ENCODE results near the gene CDC37L1.
A peak's percentile ranks its signal among the peaks of the same experiment; 100 is the strongest.

Gene CDC37L1

GRCh38 chr9:4680750-4681149, 1.4 kb downstream of the CDC37L1 start:
- Mint-ChIP-seq H3K27me3 (no peaks in the 10 kb centered on the region), H3K27ac (no peak overlapping the region), H3K4me1 (peaks cover 17% of the 10 kb centered on the region), H3K36me3 (ENCODE audit: low read depth) (peaks cover 10% of the 10 kb centered on the region), H3K4me3 (no peak overlapping the region), H3K9me3 (no peaks in the 10 kb centered on the region)
- DNase-seq, result no peak
- ATAC-seq, result no peak

DNA sequence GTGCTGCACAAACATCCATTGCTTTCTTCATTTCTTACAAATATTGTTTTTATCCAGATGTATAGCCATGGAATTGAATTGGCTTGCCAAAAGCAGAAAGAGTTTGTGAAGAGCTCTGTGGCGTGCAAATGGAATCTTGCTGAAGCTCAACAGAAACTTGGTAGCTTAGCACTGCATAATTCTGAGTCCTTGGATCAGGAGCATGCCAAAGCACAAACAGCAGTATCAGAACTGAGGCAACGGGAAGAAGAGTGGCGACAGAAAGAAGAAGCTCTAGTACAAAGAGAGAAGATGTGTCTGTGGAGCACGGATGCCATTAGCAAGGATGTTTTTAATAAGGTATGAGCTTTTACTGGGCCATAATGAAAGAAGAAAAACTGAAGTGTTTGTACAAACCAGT, 5.5 kb downstream of the CDC37L1 start:
- Mint-ChIP-seq H3K9me3 (no peaks in the 10 kb centered on the region), H3K4me1 (peaks cover 32% of the 10 kb centered on the region), H3K27ac (no peak overlapping the region), H3K4me3 (no peak overlapping the region), H3K27me3 (no peaks in the 10 kb centered on the region), H3K36me3 (ENCODE audit: low read depth) (peaks cover 15% of the 10 kb centered on the region)
- DNase-seq, result no peak
- no peak for ATAC-seq

- peaks cover 44% of the 10 kb centered on the region for H3K4me1 Mint-ChIP-seq
- H3K27me3 Mint-ChIP-seq, result no peaks in the 10 kb centered on the region
- peaks cover 18% of the 10 kb centered on the region for H3K36me3 Mint-ChIP-seq (ENCODE audit: low read depth)
- H3K9me3 Mint-ChIP-seq, result no peaks in the 10 kb centered on the region
- H3K27ac Mint-ChIP-seq, result no peak overlapping the region
- no peak overlapping the region for H3K4me3 Mint-ChIP-seq
- no peak for DNase-seq
- ATAC-seq, result peak; percentile 44
Measured at GRCh38 chr9:4686112-4686511, 6.7 kb downstream of the CDC37L1 start.

- no peak overlapping the region for H3K4me3 Mint-ChIP-seq
- no peak for DNase-seq
- no peaks in the 10 kb centered on the region for H3K9me3 Mint-ChIP-seq
- no peak for ATAC-seq
- peaks cover 21% of the 10 kb centered on the region for H3K36me3 Mint-ChIP-seq (ENCODE audit: low read depth)
- H3K27me3 Mint-ChIP-seq, result no peaks in the 10 kb centered on the region
- no peak overlapping the region for H3K27ac Mint-ChIP-seq
- peaks cover 48% of the 10 kb centered on the region for H3K4me1 Mint-ChIP-seq
Measured at GRCh38 chr9:4686584-4686983, 7.2 kb downstream of the CDC37L1 start.

GRCh38 chr9:4689021-4689420, 9.7 kb downstream of the CDC37L1 start:
- Mint-ChIP-seq H3K4me1 (peaks cover 46% of the 10 kb centered on the region), H3K9me3 (no peaks in the 10 kb centered on the region), H3K27me3 (no peaks in the 10 kb centered on the region), H3K27ac (no peak overlapping the region), H3K4me3 (no peak overlapping the region), H3K36me3 (ENCODE audit: low read depth) (peaks cover 17% of the 10 kb centered on the region)
- ATAC-seq (no peak), DNase-seq (no peak)

DNA sequence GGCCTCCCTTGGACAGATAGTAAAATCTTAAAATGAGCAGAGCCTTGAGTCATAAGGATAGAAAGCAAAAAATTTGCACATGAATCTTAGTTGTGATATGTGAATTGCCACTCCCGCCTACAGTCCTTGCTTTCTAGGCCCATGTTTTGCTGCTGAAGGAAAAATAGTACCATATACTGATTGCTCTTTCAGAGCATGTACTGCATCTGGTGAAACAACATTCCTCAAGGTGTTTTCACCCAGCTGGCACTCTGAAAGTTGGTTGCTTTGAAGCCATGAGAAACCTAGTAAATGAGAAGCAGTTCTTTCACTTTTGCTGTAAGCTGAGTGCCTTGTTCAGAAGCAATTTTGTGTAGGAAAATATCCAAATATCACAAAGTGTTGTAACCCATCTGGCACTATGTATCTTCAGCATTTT, 10.3 kb downstream of the CDC37L1 start:
- Mint-ChIP-seq H3K4me1 (peaks cover 43% of the 10 kb centered on the region), H3K27me3 (no peaks in the 10 kb centered on the region), H3K9me3 (no peaks in the 10 kb centered on the region), H3K36me3 (ENCODE audit: low read depth) (peaks cover 17% of the 10 kb centered on the region), H3K27ac (peak overlapping the region; percentile 37), H3K4me3 (no peak overlapping the region)
- DNase-seq, result no peak
- ATAC-seq, result peak; percentile 84

DNA sequence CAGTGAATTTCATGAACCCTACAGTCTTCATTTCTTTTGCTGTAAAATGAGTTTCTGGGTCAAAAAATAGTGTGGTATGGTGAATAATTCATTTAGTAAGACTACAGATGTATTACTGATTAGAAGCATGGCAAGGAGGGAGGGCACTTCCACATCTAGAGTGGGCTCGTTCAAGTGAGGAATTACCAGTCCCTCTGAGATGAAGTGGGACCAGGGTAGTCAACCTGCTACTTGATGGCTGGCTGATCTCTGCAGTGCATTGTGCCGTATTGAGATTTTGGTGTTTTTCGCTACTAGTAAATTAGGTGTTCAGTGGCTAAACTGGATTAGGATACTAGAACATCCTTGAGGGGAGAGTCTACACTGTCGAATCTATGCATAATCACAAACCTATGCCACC, 10.8 kb downstream of the CDC37L1 start:
- DNase-seq, result no peak
- Mint-ChIP-seq H3K27me3 (no peaks in the 10 kb centered on the region), H3K36me3 (ENCODE audit: low read depth) (peaks cover 20% of the 10 kb centered on the region), H3K4me3 (no peak overlapping the region), H3K27ac (peak overlapping the region; percentile 37), H3K4me1 (peaks cover 43% of the 10 kb centered on the region), H3K9me3 (no peaks in the 10 kb centered on the region)
- no peak for ATAC-seq

GRCh38 chr9:4691795-4692194, 12.4 kb downstream of the CDC37L1 start:
- DNase-seq, result no peak
- Mint-ChIP-seq H3K27ac (no peak overlapping the region), H3K27me3 (no peaks in the 10 kb centered on the region), H3K9me3 (no peaks in the 10 kb centered on the region), H3K4me1 (peaks cover 40% of the 10 kb centered on the region), H3K36me3 (ENCODE audit: low read depth) (peaks cover 13% of the 10 kb centered on the region), H3K4me3 (no peak overlapping the region)
- peak; percentile 57 for ATAC-seq

DNA sequence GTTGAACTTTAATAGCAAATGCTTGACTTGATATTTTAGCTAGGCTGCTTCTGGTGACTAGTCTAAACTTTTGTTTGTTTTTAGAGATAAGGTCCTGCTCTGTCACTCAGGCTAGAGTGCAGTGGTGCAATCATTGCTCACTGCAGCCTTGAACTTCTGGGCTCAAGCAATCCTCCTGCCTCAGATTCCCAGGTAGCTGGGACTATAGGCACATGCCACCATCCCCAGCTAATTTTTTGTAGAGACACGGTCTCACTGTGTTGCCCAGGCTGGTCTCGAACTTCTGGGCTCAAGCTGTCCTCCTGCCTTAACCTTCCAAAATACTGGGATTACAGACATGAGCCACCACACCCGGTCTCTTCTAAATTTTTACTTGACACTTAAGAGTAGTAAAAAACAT, 20.7 kb downstream of the CDC37L1 start:
- DNase-seq (no peak), ATAC-seq (no peak)
- no peak overlapping the region for H3K27ac Mint-ChIP-seq
- peaks cover 18% of the 10 kb centered on the region for H3K4me1 Mint-ChIP-seq
- no peak overlapping the region for H3K4me3 Mint-ChIP-seq
- H3K36me3 Mint-ChIP-seq (ENCODE audit: low read depth), result peaks cover 31% of the 10 kb centered on the region
- no peaks in the 10 kb centered on the region for H3K27me3 Mint-ChIP-seq
- no peaks in the 10 kb centered on the region for H3K9me3 Mint-ChIP-seq

- ATAC-seq, result no peak
- no peak overlapping the region for H3K4me3 Mint-ChIP-seq
- H3K27ac Mint-ChIP-seq, result no peak overlapping the region
- H3K4me1 Mint-ChIP-seq, result peaks cover 17% of the 10 kb centered on the region
- H3K27me3 Mint-ChIP-seq, result no peaks in the 10 kb centered on the region
- no peak for DNase-seq
- H3K9me3 Mint-ChIP-seq, result no peaks in the 10 kb centered on the region
- peaks cover 31% of the 10 kb centered on the region for H3K36me3 Mint-ChIP-seq (ENCODE audit: low read depth)
Measured at GRCh38 chr9:4700932-4701331, 21.6 kb downstream of the CDC37L1 start.

- H3K4me3 Mint-ChIP-seq, result no peak overlapping the region
- H3K27ac Mint-ChIP-seq, result no peak overlapping the region
- ATAC-seq (no peak), DNase-seq (no peak)
- no peaks in the 10 kb centered on the region for H3K9me3 Mint-ChIP-seq
- H3K4me1 Mint-ChIP-seq, result peaks cover 13% of the 10 kb centered on the region
- peaks cover 34% of the 10 kb centered on the region for H3K36me3 Mint-ChIP-seq (ENCODE audit: low read depth)
- H3K27me3 Mint-ChIP-seq, result no peaks in the 10 kb centered on the region
Measured at GRCh38 chr9:4701526-4701925, 22.2 kb downstream of the CDC37L1 start.

- Mint-ChIP-seq H3K4me3 (no peak overlapping the region), H3K9me3 (no peaks in the 10 kb centered on the region), H3K4me1 (peaks cover 21% of the 10 kb centered on the region), H3K27ac (no peak overlapping the region), H3K27me3 (no peaks in the 10 kb centered on the region), H3K36me3 (ENCODE audit: low read depth) (peaks cover 39% of the 10 kb centered on the region)
- no peak for DNase-seq
- peak; percentile 54 for ATAC-seq
Measured at GRCh38 chr9:4704129-4704528, 24.8 kb downstream of the CDC37L1 start.

DNA sequence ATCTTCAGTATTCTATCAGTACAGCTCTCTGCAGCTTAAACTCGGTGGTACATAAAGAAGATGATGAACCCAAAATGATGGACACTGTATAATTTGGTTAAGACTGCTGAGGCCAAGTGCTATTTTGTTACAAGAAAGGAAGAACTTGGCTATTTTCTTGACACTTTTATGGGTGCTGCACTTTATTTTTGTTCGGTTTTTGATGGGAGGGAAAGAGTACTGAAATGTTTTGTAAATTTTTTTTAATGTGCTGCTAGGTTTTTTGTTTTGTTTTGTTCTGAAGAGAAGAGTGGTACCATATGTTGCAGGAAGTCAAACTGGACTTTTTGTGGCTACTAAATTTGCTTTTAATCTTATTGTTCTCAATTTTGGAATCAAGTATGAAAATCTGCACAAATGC, 26.7 kb downstream of the CDC37L1 start:
- no peak overlapping the region for H3K27ac Mint-ChIP-seq
- H3K27me3 Mint-ChIP-seq, result no peaks in the 10 kb centered on the region
- H3K4me1 Mint-ChIP-seq, result peaks cover 21% of the 10 kb centered on the region
- no peak overlapping the region for H3K4me3 Mint-ChIP-seq
- ATAC-seq (no peak), DNase-seq (no peak)
- peaks cover 43% of the 10 kb centered on the region for H3K36me3 Mint-ChIP-seq (ENCODE audit: low read depth)
- H3K9me3 Mint-ChIP-seq, result no peaks in the 10 kb centered on the region

DNA sequence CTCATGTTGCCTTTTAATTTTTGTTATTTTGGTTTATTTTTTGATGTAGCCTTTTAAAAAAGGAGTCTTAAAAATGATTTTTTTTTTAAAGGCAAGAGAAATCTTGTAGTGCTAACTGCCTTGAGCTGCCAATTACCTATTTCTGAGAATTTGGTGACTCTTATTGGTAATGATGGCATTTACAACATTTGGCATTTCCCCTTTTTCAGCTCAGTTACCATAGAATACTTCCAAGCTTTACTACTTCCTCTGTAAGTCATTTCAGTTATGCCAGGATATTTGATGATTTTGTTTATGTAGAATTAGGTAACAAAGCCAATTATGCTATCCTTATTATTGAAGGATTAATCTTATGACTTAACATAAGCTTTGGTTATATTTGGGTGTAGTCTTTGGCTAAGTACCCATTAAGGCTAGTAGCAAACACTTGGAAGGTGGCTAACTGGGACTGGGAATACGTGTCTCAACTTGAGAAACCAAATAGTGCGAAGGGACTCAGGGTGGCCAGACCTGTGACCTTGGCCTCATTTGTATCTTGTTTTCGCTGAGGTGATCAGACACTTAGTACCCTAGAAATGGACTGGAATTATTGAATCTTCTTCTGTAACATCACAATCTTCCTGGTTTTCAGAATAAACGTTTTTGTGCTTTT, 27.7 kb downstream of the CDC37L1 start:
- Mint-ChIP-seq H3K4me3 (no peak overlapping the region), H3K27ac (peak overlapping the region; percentile 54), H3K4me1 (peaks cover 21% of the 10 kb centered on the region), H3K9me3 (no peaks in the 10 kb centered on the region), H3K36me3 (ENCODE audit: low read depth) (peaks cover 36% of the 10 kb centered on the region), H3K27me3 (no peaks in the 10 kb centered on the region)
- DNase-seq, result no peak
- ATAC-seq, result no peak

GRCh38 chr9:4709380-4709779, 30.0 kb downstream of the CDC37L1 start:
- ATAC-seq (no peak), DNase-seq (no peak)
- Mint-ChIP-seq H3K27ac (no peak overlapping the region), H3K4me3 (no peak overlapping the region), H3K4me1 (peaks cover 18% of the 10 kb centered on the region), H3K36me3 (ENCODE audit: low read depth) (peaks cover 33% of the 10 kb centered on the region), H3K9me3 (peaks cover 4% of the 10 kb centered on the region), H3K27me3 (peaks cover 2% of the 10 kb centered on the region)

DNA sequence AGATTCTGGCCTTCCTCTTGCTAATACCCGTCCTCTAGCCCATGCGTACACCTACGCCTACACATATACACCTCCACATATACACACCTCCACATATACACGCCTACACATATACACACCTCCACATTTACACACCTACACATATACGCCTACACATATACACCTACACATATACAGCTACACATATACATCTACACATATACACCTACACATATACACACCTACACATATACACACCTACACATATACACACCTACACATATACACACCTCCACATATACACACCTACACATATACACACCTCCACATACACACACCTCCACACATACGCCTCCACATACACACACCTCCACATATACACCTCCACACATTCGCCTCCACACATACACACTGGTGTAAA, 34.5 kb downstream of the CDC37L1 start:
- H3K27ac Mint-ChIP-seq, result peak overlapping the region; percentile 73
- H3K9me3 Mint-ChIP-seq, result peaks cover 4% of the 10 kb centered on the region
- peaks cover 2% of the 10 kb centered on the region for H3K27me3 Mint-ChIP-seq
- peak; percentile 49 for ATAC-seq
- peaks cover 26% of the 10 kb centered on the region for H3K36me3 Mint-ChIP-seq (ENCODE audit: low read depth)
- DNase-seq, result no peak
- H3K4me1 Mint-ChIP-seq, result peaks cover 4% of the 10 kb centered on the region
- peak overlapping the region; percentile 6 for H3K4me3 Mint-ChIP-seq
